ENCODE results near the gene FAM216A. TPM values are rescaled to one million over a fixed set of nuclear protein-coding genes. Genes with fewer than 3 reads are reported as not detected.
"Not testable (repeated sequence)": the region's sequence is repeated elsewhere in the genome, so short reads cannot be mapped to it uniquely, and the experiment has no call there.

Gene FAM216A, protein sequence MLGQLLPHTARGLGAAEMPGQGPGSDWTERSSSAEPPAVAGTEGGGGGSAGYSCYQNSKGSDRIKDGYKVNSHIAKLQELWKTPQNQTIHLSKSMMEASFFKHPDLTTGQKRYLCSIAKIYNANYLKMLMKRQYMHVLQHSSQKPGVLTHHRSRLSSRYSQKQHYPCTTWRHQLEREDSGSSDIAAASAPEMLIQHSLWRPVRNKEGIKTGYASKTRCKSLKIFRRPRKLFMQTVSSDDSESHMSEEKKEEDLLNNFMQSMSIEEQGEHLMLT
- total RNA-seq, result 5.7 and 7.5 TPM in 2 replicates

DNA sequence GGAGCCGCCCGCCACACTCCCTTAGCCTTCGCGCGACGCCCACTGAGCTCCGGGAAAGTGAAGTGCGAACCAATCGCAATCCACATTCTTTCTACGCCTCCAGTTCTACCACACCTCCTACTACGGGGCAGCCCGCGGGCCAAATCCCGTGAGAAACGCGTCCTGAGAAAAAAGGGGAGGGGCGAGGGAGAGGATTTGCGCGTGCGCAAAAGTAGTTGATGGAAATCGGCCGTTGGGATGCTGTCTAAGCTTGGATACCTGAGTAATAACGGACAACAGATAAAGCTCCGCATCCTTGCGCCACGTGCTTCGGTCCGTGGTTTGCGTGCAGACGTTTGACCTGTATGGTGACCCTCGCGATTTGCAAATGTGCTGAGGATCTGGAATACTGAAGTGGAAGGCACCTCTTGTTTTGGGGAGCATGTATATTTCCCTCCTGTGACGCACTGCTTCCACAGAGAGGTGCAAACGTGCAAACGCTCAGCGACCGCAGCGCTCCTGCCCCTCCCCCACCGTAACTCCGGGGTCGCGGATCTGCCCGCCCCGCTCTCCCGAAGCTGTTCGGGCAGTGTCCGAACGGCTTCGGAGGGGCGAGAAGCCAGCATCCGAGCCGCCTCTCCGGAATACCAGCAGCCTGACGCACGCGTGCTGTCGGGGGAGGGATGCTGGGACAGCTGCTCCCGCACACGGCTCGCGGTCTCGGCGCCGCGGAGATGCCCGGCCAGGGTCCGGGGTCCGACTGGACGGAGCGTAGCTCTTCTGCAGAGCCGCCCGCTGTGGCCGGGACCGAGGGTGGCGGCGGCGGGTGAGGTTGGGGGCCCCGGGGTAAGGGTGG lies at the start of gene FAM216A, which contains the start of gene GPN3:
Gene FAM216A, plus strand, starts transcription at position 632 of the 835 bp plus-strand sequence. Its CDS starts 31 bp downstream, at position 663.
Gene GPN3, minus strand, starts transcription at position 44 of the 835 bp plus-strand sequence. CDS start 54 bp downstream, outside the sequence.
- H3K4me3 ChIP-seq (ENCODE audit: low read depth, low read length), result peak within 1 kb of the TSS; percentile 82
- TF ChIP-seq, protein P1, sequence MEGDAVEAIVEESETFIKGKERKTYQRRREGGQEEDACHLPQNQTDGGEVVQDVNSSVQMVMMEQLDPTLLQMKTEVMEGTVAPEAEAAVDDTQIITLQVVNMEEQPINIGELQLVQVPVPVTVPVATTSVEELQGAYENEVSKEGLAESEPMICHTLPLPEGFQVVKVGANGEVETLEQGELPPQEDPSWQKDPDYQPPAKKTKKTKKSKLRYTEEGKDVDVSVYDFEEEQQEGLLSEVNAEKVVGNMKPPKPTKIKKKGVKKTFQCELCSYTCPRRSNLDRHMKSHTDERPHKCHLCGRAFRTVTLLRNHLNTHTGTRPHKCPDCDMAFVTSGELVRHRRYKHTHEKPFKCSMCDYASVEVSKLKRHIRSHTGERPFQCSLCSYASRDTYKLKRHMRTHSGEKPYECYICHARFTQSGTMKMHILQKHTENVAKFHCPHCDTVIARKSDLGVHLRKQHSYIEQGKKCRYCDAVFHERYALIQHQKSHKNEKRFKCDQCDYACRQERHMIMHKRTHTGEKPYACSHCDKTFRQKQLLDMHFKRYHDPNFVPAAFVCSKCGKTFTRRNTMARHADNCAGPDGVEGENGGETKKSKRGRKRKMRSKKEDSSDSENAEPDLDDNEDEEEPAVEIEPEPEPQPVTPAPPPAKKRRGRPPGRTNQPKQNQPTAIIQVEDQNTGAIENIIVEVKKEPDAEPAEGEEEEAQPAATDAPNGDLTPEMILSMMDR (IDR thresholded peaks at IDR 0.05; ENCODE audit: insufficient read depth, low read length, poor library complexity, severe bottlenecking), result no peak
- no peaks in the 10 kb centered on the region for H3K27me3 ChIP-seq (ENCODE audit: control insufficient read depth, insufficient read depth, low read length)
- peak; percentile 84 for DNase-seq (ENCODE audit: low read depth)
- peaks cover 2% of the 10 kb centered on the region for H3K36me3 ChIP-seq (ENCODE audit: control insufficient read depth, insufficient read depth, low read length)

DNA sequence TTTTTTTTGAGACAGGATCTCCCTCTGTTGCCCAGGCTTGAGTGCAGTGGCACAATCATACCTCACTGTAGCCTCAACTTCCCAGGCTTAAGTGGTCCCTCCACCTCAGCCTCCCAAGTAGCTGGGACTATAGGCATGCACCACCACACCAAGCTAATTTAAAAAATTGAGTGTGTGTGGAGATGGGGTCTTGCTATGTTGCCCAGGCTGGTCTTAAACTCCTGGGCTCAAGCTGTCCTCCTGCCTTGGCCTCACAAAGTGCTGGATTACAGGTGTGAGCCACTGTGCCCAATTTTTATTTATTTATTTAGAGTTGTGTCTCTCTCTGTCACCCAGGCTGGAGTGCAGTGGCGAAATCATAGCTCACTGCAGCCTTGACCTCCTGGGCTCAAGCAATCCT lies 48.0 kb upstream of the FAM216A start:
- not testable (repeated sequence) for DNase-seq (ENCODE audit: low read depth); H3K27me3 ChIP-seq (ENCODE audit: control insufficient read depth, insufficient read depth, low read length); H3K4me3 ChIP-seq (ENCODE audit: low read depth, low read length); H3K36me3 ChIP-seq (ENCODE audit: control insufficient read depth, insufficient read depth, low read length)

DNA sequence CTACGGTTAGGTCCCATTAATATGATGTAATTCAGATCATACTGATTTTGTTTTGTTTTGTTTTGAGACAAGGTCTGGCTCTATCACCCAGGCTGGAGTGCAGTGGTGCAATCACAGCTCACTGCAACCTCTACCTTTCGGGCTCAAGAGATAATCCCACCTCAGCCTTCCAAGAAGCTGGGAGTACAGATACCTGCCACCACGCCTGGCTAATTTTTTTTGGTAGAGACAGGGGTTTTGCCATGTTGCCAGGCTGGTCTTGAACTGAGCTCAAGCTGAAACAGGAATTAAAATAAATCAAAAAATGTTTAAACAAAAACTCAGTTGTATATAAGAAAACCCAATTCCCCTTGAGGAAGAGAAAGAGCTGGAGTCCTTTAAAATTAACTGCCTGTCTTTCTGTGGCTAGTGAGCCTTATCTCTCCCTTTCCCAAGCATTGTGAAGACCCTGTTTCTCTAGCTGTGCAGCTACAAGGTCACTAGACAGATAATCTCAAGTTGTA lies 47.4 kb upstream of the FAM216A start:
- TF ChIP-seq, protein P1 (IDR thresholded peaks at IDR 0.05; ENCODE audit: insufficient read depth, low read length, poor library complexity, severe bottlenecking), result no peak
- no peaks in the 10 kb centered on the region for H3K36me3 ChIP-seq (ENCODE audit: control insufficient read depth, insufficient read depth, low read length)
- DNase-seq (ENCODE audit: low read depth), result no peak
- H3K27me3 ChIP-seq (ENCODE audit: control insufficient read depth, insufficient read depth, low read length), result no peaks in the 10 kb centered on the region
- no peak overlapping the region for H3K4me3 ChIP-seq (ENCODE audit: low read depth, low read length)

DNA sequence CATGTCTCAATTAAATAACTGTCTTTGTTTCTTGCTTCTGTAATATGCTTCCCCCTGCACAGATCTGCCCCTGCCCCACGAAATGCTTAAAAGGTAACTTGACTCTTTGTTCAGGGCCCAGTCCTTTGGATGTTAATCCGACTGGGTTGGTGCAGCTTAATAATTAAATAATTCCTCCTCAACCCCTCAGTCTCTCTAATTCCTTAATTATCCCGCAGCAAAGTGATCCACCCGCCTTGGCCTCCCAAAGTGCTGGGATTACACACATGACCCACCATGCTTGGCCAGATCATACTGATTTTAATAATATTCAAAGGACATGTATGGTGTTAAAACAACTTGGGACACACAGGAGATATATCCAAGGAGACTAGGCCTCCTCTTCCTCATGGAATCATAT lies 46.9 kb upstream of the FAM216A start:
- TF ChIP-seq, protein P1 (IDR thresholded peaks at IDR 0.05; ENCODE audit: insufficient read depth, low read length, poor library complexity, severe bottlenecking), result no peak
- Histone ChIP-seq H3K4me3 (ENCODE audit: low read depth, low read length) (no peak overlapping the region), H3K36me3 (ENCODE audit: control insufficient read depth, insufficient read depth, low read length) (no peaks in the 10 kb centered on the region), H3K27me3 (ENCODE audit: control insufficient read depth, insufficient read depth, low read length) (no peaks in the 10 kb centered on the region)
- DNase-seq (ENCODE audit: low read depth), result no peak

DNA sequence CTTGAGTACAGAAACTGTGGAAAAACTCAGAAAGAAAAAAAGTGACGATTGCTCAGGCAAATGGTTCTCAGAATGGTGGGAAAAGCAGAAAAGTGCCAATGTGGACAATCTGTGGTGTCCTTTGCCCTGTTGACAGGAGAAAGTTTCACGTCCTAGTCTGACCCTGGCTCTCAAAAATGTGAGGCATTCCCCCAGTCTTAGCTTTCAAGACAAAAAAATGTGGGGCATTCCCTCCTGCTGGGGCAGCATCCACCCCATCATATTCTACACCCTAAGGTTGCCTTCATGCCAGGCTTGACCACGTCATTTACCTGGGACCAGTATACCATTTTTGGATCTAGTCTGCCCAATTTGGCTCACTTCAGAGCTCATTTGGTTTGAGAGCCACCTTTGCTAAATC lies 44.4 kb upstream of the FAM216A start:
- no peak for DNase-seq (ENCODE audit: low read depth)

More for the DNA sequence above, 44.4 kb upstream of the FAM216A start:
- TF ChIP-seq, protein P1 (IDR thresholded peaks at IDR 0.05; ENCODE audit: insufficient read depth, low read length, poor library complexity, severe bottlenecking), result no peak
- Histone ChIP-seq H3K27me3 (ENCODE audit: control insufficient read depth, insufficient read depth, low read length) (no peaks in the 10 kb centered on the region), H3K36me3 (ENCODE audit: control insufficient read depth, insufficient read depth, low read length) (no peaks in the 10 kb centered on the region), H3K4me3 (ENCODE audit: low read depth, low read length) (no peak overlapping the region)

Measured in kidney epithelial cell (primary cell).